ENCODE results near the gene LATS2. TPM values are rescaled to one million over a fixed set of nuclear protein-coding genes. Genes with fewer than 3 reads are reported as not detected.
A peak's percentile ranks its signal among the peaks of the same experiment; 100 is the strongest.

The LATS2 gene
- total RNA-seq, 1 donor: 24.2 TPM

DNA sequence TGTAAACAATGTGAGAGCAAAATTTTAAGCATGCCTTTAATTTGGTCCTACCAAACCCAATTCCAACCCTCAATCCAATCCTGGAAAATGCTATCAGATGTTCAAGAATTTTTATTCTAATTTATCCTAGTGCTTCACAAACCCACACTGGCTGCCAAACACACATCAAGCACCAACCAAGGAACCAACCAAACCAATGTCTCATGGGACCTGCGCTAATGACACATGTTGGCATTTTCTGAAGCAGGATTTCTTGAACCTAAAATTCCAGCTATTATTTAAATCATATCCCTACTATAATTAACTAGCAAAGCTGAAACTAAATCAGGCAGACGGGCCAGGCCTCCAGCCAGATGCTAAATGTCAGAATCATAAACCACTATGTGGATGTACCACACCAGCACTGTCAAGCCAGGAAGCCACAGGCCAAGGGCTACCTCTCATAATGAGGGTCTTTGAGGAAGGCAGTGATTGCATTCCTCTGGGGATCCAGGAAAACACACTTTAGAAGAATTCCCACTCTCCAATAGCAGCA lies 5.8 kb downstream of the LATS2 start:
- no peak for DNase-seq (ENCODE audit: insufficient read length, low spot score, missing footprints)
- peak overlapping the region; percentile 24 for H3K4me3 ChIP-seq (ENCODE audit: insufficient read depth, low read length)
- peaks cover 98% of the 10 kb centered on the region for H3K79me2 ChIP-seq (ENCODE audit: insufficient read depth, low read length)
- peaks cover 87% of the 10 kb centered on the region for H4K20me1 ChIP-seq (ENCODE audit: insufficient read depth, low read length)
- no peaks in the 10 kb centered on the region for H3K9me3 ChIP-seq (ENCODE audit: low read depth, low read length)
- peak overlapping the region; percentile 82 for H3K27ac ChIP-seq (ENCODE audit: low read depth, low read length)
- H3K27me3 ChIP-seq (ENCODE audit: insufficient read depth, low read length): no peaks in the 10 kb centered on the region
- no peak overlapping the region for H2AFZ ChIP-seq (ENCODE audit: low read length)
- TF ChIP-seq CTCF (IDR thresholded peaks at IDR 0.05; ENCODE audit: extremely low read depth, low read depth, low read length): no peak
- H3K36me3 ChIP-seq (ENCODE audit: insufficient read depth, low read length): peaks cover 23% of the 10 kb centered on the region
- peak overlapping the region; percentile 68 for H3K4me2 ChIP-seq (ENCODE audit: insufficient read depth, low read length)
- peaks cover 66% of the 10 kb centered on the region for H3K4me1 ChIP-seq (ENCODE audit: insufficient read depth, low read length)

- TF ChIP-seq CTCF (IDR thresholded peaks at IDR 0.05; ENCODE audit: extremely low read depth, low read depth, low read length): no peak
- no peaks in the 10 kb centered on the region for H3K27me3 ChIP-seq (ENCODE audit: insufficient read depth, low read length)
- peaks cover 23% of the 10 kb centered on the region for H3K36me3 ChIP-seq (ENCODE audit: insufficient read depth, low read length)
- peak overlapping the region; percentile 68 for H3K4me2 ChIP-seq (ENCODE audit: insufficient read depth, low read length)
- no peaks in the 10 kb centered on the region for H3K9me3 ChIP-seq (ENCODE audit: low read depth, low read length)
- peaks cover 98% of the 10 kb centered on the region for H3K79me2 ChIP-seq (ENCODE audit: insufficient read depth, low read length)
- no peak for DNase-seq (ENCODE audit: insufficient read length, low spot score, missing footprints)
- H4K20me1 ChIP-seq (ENCODE audit: insufficient read depth, low read length): peaks cover 89% of the 10 kb centered on the region
- H3K4me3 ChIP-seq (ENCODE audit: insufficient read depth, low read length): peak overlapping the region; percentile 9
- H2AFZ ChIP-seq (ENCODE audit: low read length): no peak overlapping the region
- H3K27ac ChIP-seq (ENCODE audit: low read depth, low read length): peak overlapping the region; percentile 82
- H3K4me1 ChIP-seq (ENCODE audit: insufficient read depth, low read length): peaks cover 71% of the 10 kb centered on the region
These were observed 6.4 kb downstream of the LATS2 start for GRCh38 chr13:21055016-21055415.

GRCh38 chr13:21054313-21054712 lies 7.1 kb downstream of the LATS2 start:
- peaks cover 88% of the 10 kb centered on the region for H4K20me1 ChIP-seq (ENCODE audit: insufficient read depth, low read length)
- H2AFZ ChIP-seq (ENCODE audit: low read length): no peak overlapping the region
- H3K9me3 ChIP-seq (ENCODE audit: low read depth, low read length): no peaks in the 10 kb centered on the region
- H3K4me1 ChIP-seq (ENCODE audit: insufficient read depth, low read length): peaks cover 64% of the 10 kb centered on the region
- peak overlapping the region; percentile 9 for H3K4me3 ChIP-seq (ENCODE audit: insufficient read depth, low read length)
- H3K27me3 ChIP-seq (ENCODE audit: insufficient read depth, low read length): no peaks in the 10 kb centered on the region
- peak overlapping the region; percentile 82 for H3K27ac ChIP-seq (ENCODE audit: low read depth, low read length)
- peaks cover 23% of the 10 kb centered on the region for H3K36me3 ChIP-seq (ENCODE audit: insufficient read depth, low read length)
- TF ChIP-seq CTCF (IDR thresholded peaks at IDR 0.05; ENCODE audit: extremely low read depth, low read depth, low read length): no peak
- H3K4me2 ChIP-seq (ENCODE audit: insufficient read depth, low read length): peak overlapping the region; percentile 68
- DNase-seq (ENCODE audit: insufficient read length, low spot score, missing footprints): no peak
- H3K79me2 ChIP-seq (ENCODE audit: insufficient read depth, low read length): peaks cover 98% of the 10 kb centered on the region

DNA sequence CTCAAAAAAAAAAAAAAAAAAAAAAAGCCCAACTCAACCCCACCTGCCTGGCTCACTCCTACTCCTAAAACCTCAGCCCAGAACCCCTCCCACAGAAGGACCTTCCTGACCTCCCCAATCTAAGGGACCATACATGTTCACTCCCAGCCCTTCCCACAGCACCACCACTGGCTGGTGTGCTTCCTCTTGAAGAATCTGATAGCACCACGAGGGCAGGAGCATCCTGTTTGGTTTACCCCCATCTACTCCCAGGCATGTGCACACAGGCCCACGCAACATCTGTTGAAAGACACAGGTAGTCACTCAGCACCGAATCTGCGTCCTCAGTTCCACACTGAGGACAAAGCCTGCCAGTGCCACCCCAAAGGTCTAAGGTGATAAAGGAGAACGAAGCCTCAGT lies 8.2 kb downstream of the LATS2 start:
- Histone ChIP-seq H2AFZ (ENCODE audit: low read length) (no peak overlapping the region), H3K27ac (ENCODE audit: low read depth, low read length) (peak overlapping the region; percentile 18), H3K4me2 (ENCODE audit: insufficient read depth, low read length) (no peak overlapping the region), H3K9me3 (ENCODE audit: low read depth, low read length) (no peaks in the 10 kb centered on the region), H3K27me3 (ENCODE audit: insufficient read depth, low read length) (no peaks in the 10 kb centered on the region), H3K4me3 (ENCODE audit: insufficient read depth, low read length) (no peak overlapping the region), H4K20me1 (ENCODE audit: insufficient read depth, low read length) (peaks cover 89% of the 10 kb centered on the region), H3K79me2 (ENCODE audit: insufficient read depth, low read length) (peaks cover 97% of the 10 kb centered on the region), H3K36me3 (ENCODE audit: insufficient read depth, low read length) (peaks cover 23% of the 10 kb centered on the region), H3K4me1 (ENCODE audit: insufficient read depth, low read length) (peaks cover 55% of the 10 kb centered on the region)
- no peak for TF ChIP-seq CTCF (IDR thresholded peaks at IDR 0.05; ENCODE audit: extremely low read depth, low read depth, low read length)
- no peak for DNase-seq (ENCODE audit: insufficient read length, low spot score, missing footprints)
